Loucy (cell line): ENCODE results near the gene SBF2.

Source experiments
- EZH2phosphoT487 ChIP-seq: fragments of 200-600 bp; IDR thresholded peaks from 2 replicates; pipeline ENCODE4 v1.6.1; 2018; ENCODE audit warnings: antibody characterized with exemption, mild to moderate bottlenecking, moderate library complexity, borderline replicate concordance
- TF ChIP-seq, protein P1 (sequence below): fragments of 200-600 bp; sonication (generic); conservative IDR thresholded peaks from 2 replicates; pipeline ENCODE4 v1.5.1; 2014; ENCODE audit warnings: mild to moderate bottlenecking, antibody characterized with exemption, low read length

DNA sequence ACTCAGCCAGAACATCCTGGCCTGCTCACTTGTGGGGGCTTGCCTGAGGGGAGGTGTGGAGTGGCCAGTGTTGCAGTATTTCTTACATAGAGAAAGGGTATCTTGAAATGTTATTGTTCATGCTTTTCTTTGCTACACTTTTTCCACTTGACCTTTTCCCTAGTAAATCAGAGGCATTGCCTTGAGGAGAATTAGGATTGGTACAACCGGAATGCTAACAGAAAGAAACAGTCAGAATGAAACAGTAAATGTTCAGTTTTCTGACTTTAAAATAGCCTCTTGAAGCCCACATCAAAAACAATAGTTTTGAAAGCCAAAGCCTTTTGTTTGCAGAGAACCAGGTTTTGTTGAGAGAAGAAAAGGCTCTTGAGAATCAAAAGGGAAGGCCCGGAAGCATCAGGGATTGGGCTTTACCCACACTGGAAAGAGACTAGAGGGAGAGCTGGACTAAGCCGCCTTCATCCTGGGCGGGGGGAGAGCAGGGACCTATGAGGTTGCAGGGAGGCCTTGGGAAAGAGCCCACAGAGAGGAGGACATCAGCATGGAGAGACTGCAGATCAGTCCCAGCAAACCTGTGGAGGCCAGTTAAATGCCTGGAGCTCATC, 23.2 kb upstream of the SBF2 start:
- TF ChIP-seq, protein P1, sequence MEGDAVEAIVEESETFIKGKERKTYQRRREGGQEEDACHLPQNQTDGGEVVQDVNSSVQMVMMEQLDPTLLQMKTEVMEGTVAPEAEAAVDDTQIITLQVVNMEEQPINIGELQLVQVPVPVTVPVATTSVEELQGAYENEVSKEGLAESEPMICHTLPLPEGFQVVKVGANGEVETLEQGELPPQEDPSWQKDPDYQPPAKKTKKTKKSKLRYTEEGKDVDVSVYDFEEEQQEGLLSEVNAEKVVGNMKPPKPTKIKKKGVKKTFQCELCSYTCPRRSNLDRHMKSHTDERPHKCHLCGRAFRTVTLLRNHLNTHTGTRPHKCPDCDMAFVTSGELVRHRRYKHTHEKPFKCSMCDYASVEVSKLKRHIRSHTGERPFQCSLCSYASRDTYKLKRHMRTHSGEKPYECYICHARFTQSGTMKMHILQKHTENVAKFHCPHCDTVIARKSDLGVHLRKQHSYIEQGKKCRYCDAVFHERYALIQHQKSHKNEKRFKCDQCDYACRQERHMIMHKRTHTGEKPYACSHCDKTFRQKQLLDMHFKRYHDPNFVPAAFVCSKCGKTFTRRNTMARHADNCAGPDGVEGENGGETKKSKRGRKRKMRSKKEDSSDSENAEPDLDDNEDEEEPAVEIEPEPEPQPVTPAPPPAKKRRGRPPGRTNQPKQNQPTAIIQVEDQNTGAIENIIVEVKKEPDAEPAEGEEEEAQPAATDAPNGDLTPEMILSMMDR = no peak
- TF ChIP-seq EZH2phosphoT487 = no peak
